NCI-H146 (cell line): ENCODE data around the gene ELP4.

Source experiments
- DNase-seq: peaks from one replicate; lab custom pipeline; 2025; lab: John Stamatoyannopoulos, UW

Gene ELP4

DNA sequence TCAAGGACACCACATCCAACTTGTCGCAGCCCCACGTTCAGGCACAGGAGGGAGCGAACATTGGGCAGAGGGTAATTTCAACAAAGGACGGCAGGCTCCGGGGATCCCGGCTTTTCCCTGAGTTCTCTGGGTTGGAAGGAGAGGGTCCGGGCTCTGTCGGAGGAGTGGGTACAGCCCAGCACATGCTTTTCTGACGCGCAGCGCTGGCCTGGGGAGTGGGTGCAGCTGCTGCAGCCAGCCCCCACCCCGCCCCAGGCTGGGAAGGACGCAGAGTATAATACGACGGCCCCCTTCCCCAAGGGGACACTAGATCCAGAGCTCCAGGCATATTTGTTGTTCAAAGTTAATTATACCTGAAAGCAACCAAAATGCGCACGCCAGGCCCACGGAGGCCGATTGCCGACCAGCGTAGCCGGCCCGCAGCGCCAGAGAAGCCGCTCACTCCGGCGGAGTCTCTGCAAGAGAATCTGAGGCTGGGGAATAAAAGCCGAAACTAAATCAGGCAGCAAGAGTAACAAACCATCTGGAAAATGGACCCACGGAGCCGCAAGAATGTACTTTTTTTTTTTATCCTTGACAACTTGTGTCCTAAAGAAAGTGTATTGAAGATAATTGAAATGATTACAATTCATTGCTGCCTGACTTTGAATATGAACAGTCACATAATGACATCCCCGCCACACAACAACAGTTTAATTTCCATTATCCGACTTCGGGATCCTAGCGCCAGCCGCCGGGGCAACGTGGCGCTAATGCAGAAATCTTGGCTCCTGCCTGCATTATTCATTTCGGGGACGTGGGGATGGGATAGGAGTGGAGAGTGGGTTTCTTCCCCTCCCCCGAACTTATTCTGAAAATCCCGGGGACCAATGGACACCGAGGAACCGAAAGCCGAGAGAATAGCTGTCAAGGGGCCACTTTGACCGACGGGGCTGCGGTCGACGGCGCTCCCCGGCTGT lies 315.6 kb downstream of the ELP4 start:
- DNase-seq, result no peak

DNA sequence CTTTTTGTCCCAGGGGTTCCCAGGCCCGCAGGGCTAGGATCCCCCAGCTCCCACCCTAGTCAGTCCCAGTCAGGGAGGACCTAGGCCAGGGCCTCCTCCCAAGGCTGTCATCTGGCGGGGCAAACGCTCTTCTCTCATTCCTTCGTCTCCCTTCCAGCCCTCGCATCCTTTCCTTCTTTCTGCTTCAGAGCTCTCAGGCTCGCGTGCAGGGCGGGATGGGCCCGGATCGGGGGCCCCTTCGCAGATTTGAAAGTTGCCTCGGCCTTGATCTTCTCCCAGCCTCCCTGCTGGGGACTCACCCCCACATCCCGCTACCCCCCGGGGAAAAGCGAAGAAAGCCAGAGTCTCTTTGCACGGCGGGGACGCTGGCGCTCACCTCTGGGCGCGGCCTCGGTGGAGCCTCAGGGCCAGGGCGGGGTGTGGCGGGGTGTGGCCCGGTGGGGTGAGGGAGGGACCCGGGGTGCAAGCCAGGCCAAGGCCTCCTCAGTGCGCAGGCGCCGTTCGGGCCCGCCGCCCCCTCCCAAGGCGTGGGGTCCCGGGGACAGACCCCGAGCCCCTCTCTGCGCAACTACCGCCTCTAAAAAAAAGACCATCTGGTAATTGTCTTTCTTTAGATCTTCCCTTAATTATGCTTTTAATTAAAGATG lies 316.4 kb downstream of the ELP4 start:
- DNase-seq, result no peak

DNA sequence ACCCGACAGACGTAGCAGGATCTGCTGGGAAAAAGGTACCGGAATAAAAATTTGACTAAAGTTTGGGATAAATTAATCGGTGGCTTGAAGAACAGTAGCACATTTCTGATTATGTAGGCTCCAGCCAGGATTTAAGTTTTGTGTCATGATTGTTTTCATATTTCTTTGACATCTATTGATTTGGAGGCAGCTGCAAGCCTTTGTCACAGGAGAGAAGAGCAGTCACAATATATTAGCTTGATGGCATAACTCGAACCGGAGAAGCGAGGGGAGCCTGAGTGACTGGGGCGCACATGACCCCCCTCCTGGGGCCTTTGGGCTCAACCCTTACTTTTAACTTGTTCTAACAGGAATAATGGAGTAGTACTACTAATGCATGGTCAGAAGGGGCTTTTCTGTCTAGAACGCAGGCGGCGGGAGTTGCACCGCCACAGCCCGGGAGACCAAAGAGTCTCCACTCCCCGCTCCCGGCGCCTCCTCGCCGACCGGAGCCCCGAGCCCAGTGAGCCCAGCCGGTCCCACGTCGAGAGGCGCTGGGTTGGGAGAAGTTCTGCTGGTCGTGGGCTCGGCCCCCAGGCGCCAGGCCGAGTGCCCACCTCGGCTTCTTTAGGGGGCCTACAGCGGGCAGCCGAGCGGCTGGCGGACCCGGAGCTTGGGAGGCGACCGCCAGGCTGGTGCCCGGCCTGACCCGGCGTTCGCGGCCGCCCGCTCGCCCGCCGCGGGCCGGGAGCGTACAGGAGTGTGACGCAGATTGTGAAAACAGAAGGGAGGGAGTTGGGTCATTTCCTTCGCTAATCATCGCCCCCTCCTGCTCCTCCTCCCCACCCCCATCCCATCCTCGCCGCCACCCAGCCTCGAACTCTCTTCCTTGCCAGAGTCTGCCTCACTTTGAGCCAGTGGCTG lies 317.2 kb downstream of the ELP4 start:
- DNase-seq, result peak; percentile 10

DNA sequence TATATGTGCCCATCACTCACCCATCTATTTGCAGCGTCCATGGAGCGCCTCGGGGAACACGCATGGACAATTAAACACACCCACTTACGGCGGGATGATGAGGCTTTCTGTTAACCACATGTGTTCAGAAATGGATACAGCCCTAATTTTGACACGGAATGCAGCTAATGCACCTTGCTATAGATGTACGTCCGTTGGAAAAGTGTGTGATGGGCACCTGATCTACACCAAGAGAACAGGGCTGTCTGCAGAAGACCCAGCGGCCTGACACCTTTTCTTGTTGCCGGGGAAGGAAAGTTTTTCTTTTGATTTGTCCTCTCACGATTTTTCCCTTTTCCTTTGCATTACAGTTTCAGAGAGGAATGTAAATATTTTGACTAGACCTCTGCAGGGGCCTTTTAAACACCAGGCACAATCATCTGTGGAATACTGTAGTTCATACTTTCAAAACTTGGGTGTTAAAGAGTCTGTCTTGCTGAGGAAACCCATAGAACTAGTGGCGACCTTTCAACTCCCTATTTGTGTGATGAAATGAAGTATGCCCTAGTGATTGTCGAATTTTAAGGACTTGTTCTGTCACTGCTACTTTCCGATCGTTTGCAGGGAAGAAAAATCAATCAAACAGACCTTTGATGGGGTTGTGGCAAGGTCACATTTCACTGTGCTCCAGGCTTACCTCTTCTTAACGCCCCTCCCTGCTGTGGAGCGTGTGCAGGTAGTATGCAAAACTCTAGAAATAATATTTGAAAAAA lies 318.1 kb downstream of the ELP4 start:
- no peak for DNase-seq

DNA sequence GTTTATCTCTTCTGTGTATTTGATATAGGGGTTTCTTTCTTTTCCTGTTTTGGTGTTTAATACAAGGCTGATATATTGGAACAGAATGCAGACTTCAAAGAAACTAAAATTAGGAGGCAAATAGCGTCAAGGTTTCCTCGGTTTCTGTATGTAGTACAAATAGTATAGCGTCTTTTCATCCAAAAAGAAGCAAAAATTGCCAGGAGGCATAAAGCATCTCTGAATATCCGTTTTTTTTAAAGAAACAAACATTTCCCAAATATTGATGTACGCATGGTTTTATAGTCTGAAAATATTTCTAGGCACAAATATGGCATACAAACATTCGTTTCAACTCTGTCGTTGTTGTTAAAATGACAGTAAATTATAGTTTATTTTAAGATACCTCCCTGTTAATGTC lies 318.6 kb downstream of the ELP4 start:
- DNase-seq, result no peak

DNA sequence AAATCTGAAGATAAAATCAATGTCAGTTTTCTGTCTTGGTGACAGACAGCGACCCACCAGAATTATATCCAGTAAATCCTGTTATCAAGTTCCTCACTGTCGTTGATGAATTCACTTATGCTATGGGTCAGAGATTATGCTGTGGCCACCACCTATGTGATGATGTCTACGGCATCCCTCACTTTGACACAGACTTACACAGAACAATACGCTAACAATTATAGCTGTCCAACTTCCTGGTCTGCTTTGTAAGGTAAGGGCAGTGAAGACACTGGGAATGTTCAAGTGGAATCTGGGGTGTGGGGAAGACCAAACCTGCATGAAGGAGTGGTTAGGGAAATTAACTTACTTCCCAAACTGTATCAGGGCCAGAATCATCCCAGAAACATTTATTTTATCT lies 320.8 kb downstream of the ELP4 start:
- no peak for DNase-seq

DNA sequence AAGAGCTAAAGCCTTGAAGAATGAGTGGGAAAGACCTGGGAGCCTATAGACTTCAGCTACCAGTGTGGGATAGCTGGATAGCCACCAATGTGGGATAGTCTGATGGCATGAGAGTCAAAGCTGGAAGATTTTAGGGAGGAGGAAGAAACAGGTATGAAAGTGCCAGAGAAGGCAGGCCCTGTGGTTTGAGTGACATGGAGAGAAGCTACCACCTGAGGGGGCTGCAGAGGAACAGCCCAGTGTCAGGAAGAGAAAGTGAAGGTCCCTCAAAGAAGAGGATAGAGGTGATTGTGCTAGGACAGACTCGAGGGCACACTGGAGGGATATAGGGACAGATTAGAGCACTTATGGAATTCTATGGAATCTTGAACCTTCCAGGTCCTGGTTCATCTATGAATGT lies 324.7 kb downstream of the ELP4 start:
- no peak for DNase-seq
